ENCODE measurements around the gene MTUS2.

The MTUS2 gene

DNA sequence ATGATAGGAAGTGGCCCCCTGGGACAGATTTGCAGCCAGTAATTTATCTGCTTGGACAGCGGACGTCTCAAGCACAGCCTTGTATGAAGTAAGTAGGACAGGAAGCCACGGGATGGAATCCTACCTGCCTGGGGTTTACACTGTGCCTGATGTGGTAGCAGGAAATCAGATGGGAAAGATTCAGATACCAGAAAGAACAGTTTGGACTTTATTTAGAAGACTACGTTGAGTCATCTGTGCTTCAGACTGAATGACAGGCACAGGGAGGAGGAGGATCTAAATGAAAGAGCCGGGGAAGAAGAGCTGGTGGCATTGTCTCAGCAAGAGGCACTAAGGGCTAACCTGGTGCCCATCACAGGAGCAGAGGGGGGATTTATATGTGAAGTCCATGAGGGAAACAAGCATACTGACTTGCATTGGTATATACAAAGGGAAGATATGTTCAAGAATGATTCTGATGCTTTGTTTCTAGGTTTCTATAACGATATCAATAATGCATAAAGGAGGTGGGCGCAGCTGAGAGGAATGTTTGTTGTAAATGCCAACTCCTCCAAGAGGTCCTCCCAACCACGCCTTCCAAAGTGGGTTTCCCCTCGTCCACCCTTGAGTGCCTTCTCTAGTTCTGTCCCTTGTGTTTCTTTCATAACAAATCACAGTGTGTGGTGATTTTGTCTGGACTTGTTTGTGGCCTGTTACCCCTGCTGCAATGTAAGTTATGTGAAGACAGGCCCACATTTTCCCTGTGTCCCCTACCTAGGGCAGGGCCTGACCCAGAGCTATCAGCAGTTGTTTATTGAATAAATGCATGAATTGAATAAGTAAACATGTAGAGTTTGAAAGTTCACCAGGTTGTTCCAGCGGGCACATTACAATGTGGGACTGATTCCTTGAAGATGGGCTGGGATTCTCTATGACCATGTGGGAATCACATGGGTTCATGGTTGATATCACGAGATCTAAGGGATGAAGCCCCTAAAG is 446.9 kb downstream of the MTUS2 start:
- DNase-seq = no peak

DNA sequence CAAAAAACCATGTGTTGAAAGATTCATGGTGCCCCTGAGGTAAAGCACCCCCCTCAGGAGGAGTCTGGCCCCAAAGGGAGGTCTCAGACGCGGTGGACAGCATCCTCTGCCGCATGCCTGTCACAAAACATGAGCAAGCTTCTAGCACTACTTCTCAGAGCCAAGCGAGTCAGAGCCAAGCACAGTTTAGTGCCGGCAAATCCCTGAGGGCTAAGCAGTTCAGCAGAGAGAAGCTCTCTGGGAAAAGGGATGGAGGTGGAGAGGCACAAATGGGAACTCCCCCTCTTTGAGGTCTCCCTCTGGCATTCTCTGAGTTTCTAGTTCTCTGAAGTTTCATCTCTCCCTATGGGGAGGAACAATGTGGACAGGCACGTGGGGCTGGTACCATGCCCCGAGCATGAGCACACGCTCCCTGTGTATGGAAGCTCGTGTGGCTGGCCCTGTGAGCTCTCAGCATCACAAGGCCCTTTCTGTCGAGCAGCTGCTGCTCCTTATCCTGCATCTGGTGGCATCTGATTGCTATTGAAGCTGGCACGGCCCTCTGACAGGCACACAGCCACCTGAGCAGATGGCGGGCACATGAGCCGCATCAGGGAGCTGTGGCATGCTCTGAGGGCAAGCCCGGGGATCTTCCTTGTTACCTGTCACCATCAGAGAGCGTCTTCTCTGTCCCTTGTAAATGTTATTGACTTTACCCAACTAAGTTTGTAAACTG is 450.3 kb downstream of the MTUS2 start:
- DNase-seq = no peak

DNA sequence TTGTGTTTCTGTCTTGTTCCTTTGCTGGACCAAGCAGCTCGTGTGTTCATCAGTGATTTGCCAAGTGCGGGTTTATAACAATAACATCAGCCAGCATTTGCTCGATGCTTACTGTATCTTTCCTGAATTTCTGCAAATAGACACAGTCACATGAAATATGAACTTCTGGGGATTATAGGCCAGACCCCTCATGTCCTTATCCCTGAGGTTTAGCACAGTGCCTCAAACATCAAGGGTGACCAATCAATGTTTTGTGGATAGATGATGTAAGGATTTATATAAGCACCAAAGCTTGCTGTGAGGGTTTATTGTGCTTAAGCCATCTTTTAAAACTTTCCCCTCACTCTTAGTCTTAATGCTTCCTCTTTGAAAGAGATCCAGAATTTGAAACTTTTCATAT is 451.5 kb downstream of the MTUS2 start:
- DNase-seq = no peak

DNA sequence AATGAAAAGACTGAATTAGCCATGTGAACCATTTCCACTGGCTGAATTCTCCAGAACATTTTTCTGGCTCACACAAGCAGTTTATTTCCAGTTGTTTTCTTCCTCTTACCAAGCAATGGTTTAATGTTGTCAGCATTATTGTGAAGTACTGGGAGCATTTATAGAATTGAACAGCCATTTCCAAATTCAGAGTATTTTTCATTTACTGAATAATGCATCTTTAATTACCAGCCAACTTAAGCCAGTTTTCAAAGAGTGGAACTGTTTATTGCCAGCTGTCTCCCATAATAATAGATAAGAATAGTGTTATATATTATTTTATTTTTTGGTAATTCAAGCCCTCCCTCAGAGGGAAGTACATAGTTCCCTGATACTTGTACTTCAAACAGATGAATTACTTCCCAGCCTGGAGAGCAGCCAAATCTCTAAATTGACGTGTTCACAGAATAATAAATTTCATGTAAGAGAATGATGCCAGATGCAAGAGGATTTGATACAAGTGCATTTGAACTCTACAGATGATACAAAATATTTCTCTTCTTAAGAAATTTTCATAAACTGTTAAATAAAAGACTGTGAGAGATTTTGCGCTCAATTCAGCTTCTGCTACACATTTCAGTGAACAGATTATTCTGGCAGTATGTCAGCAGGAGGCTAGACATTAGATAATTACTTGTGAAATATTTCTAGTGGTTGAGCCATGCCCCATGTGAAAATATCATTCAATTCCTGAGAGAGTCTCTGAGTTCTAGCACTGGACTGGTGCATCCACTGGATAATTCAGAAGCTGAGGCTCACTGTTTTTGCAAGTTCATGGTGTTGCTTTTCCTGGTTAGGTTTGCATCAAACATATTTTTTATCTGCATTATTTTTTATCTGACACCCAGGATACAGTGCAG is 459.5 kb downstream of the MTUS2 start:
- DNase-seq = no peak

DNA sequence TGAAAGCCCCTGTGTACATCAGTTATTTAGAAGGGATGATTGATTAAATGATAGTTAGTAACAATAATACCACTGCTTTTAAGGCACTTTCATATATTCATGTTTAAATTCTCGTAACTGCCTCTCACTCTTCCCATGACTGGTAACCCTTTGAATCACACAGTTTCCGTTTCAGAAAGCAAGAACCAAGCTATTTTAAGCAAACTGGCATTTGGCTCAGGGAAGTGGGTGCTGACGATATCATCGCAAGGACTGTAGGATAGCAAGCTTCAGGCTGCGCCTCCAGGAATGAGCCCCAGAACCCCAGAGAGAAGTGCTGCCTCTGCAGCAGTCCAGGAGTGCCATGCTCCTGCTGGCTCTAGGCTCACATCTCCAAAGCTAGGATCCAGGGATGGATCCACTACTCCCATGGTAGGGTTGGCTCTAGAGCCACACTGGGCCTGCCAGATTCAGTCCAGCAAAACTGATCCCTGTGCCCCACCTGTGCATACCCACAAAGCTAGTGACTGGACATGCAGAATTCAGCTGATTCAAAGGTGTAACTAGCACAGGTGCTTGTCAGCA is 461.9 kb downstream of the MTUS2 start:
- DNase-seq = no peak

DNA sequence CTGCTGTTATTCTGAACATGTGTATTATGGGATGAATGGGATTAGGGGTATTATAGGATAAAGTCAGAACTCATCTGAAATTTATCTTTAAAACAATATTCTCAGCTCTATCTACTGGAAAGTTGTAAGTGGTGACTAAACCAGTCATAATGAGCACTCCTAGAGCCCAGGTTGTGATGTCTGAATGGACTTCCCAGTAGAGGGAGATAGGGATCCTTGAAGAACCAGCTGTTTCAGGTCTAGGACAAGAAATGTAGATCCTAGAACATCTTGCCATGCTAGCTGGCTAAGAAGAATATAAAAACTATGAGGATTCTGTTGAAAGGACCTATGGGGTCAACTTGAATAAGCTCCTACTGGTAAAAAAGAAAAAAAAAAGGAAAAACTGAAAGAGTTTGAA is 464.6 kb downstream of the MTUS2 start:
- no peak for DNase-seq

DNA sequence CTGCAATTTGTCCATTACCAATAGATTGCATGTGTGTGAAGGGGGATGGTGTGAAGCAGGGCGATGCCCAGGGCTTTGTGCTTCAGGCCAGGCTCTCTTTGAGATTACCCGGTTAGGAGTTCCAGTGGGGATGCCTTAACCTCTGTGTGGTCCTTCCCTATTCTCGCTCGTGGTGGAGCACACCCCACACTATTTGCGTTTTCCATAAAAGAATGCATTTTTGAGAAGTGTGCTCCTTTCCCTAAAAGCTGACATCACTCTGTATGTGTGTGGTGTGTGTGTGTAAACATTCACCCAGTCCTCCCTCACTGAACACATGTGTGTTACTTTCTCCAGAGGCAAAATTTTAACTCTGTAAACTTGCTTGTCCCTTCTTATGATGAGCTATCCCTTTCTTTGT is 467.1 kb downstream of the MTUS2 start:
- DNase-seq = no peak

DNA sequence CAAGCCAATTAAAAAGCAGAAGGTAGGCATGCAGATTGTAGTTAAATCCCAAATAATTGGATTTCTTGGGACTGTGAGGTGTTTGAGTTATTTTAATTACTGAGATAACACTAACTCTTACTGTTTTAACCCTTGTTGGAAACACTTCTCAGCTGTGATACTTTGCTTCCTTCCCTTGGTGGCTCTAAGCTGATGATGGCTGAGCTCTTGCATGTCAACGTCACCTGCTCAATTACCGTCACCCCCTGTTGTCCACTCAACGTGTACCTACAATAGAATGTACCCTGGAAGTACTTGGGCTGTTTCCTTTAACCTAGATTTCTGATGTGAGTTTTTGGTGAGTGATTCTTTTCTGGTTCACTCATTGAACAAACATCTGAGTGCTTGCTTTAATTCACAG is 471.9 kb downstream of the MTUS2 start:
- DNase-seq = no peak

DNA sequence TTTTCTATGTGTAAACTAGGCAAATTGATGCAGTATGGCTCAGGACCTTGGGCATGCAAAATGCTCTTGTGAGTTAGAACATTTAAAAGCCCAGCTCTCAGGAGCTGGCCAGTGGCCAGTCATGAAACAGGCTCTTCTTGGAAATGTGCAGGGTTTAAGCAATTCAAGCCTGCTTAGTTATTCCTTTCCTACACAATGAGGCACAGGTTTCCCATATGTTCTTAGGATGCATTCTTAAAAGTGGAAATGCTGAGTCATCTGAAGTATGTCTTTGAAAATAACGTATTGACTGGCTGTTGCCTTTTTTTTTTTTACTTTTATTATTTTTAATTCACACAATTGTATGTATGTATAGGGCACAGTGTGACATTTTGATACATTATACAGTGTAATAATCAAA is 474.7 kb downstream of the MTUS2 start:
- DNase-seq = no peak

DNA sequence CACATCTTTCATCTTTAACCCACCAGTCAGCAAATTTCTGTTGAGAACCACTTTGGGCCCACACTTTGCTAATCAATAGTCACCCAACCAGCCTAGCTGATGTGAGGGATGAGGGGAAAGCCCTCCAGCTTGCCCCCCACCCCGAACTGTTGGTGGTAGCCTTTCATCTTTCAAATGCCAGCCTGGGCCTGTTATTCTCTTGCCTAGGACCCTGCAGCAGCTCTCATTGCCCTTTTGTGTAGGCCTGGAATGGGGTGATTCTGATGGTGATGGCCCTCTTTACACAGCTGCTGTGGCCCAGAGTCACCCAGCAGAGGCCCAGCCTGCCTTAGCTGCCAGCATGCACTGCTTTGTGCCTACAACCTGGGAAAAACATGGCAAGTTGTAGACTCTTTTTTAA is 480.9 kb downstream of the MTUS2 start:
- no peak for DNase-seq

DNA sequence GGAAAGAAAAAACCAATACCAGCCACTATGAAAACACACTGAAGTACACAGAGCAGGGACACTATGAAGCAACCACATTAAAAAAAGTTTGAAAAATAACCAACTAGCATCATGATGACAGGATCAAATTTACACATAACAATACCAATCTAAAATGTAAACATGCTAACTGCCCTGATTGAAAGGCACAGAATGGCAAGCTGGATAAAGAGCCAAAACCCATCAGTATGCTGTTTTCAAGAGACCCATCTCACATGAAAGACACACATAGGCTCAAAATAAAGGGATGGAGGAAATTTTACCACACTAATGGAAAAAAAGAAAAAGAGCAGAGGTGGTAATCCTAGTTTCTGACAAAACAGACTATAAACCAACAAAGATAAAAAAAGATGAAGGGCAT is 484.0 kb downstream of the MTUS2 start:
- no peak for DNase-seq

DNA sequence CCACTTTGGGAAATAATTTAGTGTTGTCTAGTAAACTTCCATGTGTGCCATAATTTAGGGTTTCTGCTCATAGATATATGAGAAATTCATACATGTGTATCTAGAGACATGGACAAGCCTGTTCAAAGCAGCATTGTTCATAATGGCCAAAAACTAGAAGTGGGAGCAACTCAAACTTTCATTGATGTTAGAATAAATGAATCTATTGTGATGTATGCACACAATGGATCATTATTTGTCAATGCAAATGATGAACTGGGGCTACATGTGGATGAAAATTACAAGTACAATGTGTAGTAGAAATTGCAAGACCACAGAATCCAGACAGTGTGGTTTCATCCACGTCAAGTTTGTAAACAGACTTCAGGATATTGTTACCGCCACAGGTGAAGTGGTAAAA is 490.7 kb downstream of the MTUS2 start:
- no peak for DNase-seq

DNA sequence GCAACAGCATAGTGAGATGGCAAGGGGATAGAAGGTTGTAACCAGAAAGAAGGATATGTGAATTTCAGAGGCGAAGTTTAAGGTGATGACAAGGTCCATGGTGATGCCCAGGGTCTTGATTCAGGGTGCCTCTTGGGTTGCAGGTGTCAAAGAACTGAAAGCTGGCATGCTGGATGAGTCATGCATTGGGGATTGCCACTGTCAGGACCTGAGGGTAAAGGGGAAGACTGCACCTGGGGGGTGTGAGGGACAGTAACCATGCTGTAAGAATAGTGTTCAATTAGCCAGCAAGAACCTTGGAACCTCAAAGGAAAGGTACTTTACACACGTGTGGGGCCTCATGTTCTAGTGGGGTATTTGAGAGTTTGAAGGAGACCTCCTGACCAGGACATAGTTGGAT is 495.7 kb downstream of the MTUS2 start:
- no peak for DNase-seq

DNA sequence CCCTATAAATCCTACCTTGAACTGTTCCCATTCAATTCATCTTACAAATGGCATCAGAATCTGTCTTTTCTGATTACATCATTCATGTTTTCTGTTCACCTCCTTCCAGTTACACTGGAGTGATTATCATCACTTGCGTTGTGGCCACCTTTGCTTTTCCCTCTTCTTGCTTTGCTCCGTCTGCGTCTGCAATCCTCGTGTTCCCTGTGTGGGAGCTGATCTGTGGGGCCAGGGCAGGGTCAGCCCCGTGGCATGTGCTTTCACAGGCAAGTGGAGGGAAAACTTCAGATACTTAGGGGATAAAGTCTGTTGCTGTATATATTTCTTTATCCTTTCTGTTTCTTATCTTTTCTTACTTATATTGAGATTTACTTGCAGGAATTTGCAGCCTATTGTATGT is 497.7 kb downstream of the MTUS2 start:
- DNase-seq = no peak

DNA sequence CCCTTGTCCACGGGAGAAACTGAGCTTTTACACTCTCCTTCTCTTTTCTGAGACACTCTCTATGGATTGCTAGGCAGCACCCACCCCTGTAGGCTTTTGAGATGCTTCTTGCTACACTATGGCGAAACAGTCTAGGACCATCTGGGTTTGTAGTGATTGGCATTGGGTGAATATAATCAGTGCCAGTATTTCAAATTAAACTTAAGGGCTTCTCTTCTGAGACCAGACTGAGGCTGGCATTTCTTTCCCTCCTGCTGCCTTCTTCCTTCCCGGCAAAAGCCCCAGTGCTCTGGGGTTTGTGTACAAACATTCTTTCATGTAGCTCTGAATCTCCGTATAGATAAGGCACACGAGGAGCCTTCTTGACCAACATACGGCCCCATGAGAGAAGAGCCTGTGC is 498.6 kb downstream of the MTUS2 start:
- DNase-seq = no peak

DNA sequence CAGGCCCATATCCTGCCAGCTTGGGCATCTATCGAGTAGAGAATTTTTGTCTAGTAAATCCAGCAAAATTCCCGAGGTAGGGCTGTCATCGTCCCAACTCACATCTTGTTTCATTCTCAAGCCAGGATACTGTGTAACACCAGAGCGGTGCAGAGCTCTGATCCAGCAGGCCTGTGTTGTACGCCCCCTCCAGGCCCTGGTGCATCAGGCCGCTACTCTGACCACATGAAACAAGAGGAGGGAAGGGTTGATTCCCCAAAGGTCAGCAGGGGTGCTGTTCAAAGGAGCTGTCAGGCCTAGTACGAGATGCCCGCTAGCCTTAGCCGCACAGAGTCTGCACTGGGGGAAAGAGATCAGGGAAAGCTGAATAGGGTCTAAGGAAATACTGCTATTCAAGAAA is 499.3 kb downstream of the MTUS2 start:
- no peak for DNase-seq

DNA sequence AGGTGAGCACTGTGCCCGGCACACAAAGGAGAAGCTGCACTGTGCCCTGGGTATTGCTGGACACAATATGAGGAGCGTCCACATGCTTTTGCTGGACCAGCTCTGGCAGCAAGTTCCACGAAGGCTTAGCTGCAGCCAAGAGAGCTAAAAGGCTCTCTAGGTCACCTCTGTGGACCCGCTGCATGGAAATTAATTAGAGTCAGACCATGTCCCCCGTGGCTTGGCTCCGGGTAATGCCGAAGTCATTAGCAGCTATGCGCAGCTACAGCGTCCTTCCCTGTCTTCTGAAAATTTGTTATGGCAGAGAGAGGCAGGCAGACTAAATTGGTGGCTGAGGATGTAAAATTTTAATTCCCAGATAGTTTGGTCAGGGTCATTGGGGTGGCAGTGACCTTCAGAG is 503.8 kb downstream of the MTUS2 start:
- no peak for DNase-seq

DNA sequence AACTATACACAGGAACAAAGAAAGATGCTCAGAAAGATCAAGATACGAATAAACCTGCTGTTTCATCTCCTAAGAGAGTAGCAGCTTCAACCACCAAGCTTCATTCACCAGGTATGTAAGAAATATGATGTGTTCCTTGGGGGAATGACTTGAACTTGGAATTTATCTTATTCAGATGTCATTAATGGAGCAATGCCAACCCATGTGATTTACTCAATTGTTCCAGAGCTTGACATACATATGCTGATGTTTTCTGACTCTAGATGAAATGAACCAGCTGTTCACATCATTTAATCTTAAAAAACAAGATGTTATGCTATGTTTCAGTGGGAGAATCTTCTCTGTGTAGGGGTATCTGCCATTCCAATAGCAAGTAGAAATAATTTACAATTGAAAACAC is 504.5 kb downstream of the MTUS2 start:
- DNase-seq = no peak

DNA sequence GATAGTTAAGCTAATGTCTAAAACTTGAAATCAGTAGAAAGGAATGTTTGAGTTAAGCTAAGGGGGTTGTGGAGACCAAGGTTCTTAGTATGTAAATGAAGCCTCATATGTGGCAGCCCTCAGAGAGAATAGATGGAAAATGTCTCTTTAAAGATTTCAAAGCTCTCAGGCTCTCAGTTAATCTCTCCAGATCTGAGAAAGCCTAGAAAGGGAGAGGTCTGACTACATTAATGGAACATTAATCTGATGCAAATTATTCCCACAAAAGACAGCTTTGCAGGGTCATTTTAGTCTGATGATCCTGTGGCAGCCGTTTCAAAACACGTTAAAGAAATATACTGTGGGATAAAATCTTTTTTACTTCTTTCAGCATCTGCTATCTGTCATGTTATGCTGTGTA is 508.4 kb downstream of the MTUS2 start:
- DNase-seq = no peak

DNA sequence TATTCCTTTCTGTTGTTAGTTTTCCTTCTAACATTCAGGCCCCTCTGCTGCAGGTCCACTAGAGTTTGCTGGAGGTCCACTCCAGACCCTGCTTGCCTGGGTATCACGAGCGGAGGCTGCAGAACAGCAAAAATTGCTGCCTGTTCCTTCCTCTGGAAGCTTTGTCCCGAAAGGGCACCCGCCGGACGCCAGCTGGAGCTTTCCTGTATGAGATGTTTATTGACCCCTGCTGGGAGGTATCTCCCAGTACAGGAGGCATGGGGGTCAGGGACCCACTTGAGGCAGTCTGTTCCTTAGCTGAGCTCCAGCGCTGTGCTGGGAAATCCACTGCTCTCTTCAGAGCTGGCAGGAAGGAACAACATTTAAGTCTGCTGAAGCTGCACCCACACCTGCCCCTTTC is 516.2 kb downstream of the MTUS2 start:
- no peak for DNase-seq

DNA sequence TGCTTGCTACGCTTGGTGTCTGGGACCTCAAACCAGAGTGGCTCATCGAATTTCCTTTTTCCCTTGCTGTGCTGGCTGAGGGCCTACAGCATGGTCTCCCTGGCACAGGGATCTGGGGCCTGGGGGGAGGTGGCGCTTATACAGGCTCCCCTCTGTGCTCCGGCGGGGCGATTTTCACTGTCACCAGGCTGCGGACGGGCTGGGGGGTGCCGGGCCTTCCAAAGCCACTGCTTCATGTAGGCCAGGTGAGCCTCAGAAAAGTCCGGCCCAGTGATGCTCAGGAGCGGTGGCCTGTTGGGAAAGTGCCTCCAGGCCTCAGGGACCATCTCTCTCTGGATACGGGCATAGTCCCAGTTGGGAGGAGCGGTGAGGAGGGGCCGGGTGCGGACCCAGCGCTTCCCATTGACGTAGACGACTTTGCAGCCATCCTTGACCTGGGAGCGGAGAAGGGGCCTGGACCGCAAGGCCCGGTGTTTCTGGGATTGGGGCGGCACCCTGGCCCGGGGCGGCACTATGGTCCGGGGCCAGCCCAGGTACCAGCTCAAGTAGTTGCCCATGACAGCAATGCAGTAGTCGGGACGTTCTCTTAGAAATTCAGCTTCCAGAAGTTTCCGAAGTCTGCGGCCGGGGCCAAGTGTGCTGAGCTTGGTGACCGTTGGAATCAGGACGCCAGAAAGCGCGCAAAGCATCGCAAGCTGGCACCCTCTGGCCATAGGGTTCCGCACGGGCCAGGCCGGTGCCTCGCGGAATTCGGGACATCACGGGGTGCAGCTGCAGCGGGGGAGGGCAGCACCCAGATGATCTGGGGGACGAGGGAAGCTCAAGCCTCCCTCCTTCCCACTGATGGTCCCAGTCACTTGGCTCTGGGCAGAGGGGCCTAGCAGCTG is 519.5 kb downstream of the MTUS2 start:
- DNase-seq = no peak

Data from NCI-H146 (cell line).